Gastroesophageal sphincter (tissue), 3 donors: ENCODE results near the gene COL4A3.

ENCODE experiments used
- CTCF ChIP-seq, 4 experiments: fragments of 200-600 bp in 2 of 4; fragments of 450-650 bp in 2 of 4; sonication (generic) in 1 of 4; IDR thresholded peaks; one replicate each; pipeline ENCODE4 v1.5.1; 2017 to 2019; ENCODE audit warnings: antibody characterized with exemption in 4 of 4, mild to moderate bottlenecking in 2 of 4, moderate library complexity in 2 of 4
- EP300 ChIP-seq: sonication (generic); formaldehyde crosslinking; IDR thresholded peaks from one replicate; pipeline ENCODE4 v1.6.1; 2017; ENCODE audit warnings: antibody characterized with exemption, mild to moderate bottlenecking
- POLR2A ChIP-seq, 2 donors: fragments of 450-650 bp; IDR thresholded peaks; one replicate each; pipeline ENCODE4 v1.6.1; 2017; ENCODE audit warnings: antibody characterized with exemption in 2 of 2, mild to moderate bottlenecking in 2 of 2, moderate library complexity in 1 of 2
- POLR2AphosphoS5 ChIP-seq: sonication (generic); formaldehyde crosslinking; IDR thresholded peaks from one replicate; pipeline ENCODE4 v1.6.1; 2017; ENCODE audit warnings: antibody characterized with exemption

GRCh38 chr2:227230151-227230550, 65.7 kb downstream of the COL4A3 start:
- no peak for TF ChIP-seq POLR2AphosphoS5
- TF ChIP-seq POLR2A (IDR thresholded peaks at IDR 0.05), result no peak
- no peak for TF ChIP-seq CTCF (IDR thresholded peaks at IDR 0.05)
- TF ChIP-seq EP300, result no peak
